ENCODE data around the gene CDKN1A. TPM values are rescaled to one million over a fixed set of nuclear protein-coding genes. Genes with fewer than 3 reads are reported as not detected.

The CDKN1A gene
- total RNA-seq, 6 donors from 2014 or later = 61.8 to 186 (median 127) TPM

DNA sequence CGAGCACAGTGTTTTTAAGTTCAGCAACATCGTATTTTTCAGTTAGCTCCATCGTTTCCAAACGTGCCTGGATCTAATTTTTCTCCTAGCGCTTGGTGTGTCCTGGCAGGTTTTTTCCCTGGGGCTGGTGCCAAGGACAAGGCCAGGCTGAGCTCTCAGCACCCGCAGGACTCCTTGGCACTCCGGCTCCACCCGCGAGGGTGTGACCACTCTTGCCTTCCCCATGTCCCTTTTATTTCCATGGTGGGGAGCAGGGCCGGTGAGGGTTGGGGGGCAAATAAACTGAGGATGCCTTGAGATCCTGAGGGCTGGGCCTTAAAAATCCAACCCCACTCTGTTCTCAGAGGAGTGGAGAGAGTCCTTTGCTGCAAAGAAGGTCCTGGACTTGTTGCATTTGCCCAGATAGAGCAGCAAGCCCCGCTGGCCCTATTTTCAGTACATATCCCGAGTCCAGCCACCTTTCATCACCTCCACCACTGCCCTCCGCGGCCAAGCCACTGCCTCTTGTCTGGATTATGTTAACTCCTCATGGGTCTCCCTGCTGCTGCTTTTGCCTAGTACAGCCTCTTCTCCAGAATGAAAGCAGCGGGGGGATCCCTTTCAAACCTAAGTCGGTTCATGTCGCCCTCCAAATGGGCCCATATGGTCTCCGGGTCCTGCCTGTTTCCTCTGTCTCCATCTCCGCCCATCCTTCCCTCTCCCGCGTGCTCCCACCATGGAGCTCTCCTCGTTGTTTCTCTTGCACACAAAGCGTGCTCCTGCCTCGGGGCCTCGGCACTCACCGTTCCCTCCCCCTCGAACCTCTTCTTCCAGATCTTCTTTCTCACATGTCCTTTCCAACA, 14.6 kb downstream of the CDKN1A start:
- ATAC-seq (ENCODE audit: low FRiP score in 2 of 2) = no peak
- no peaks in the 10 kb centered on the region for H3K36me3 ChIP-seq
- TF ChIP-seq EP300 (IDR thresholded peaks at IDR 0.05) (no peak), POLR2A (IDR thresholded peaks at IDR 0.05) (no peak), CTCF (IDR thresholded peaks at IDR 0.05) (no peak), POLR2AphosphoS5 (IDR thresholded peaks at IDR 0.05) (no peak)
- H3K4me1 ChIP-seq = peaks cover 6 to 17% (median 11%) of the 10 kb centered on the region in 4 donors
- DNase-seq = peak in 1 of 2 donors; percentile 71
- no peaks in the 10 kb centered on the region for H3K27me3 ChIP-seq
- 66 to 77% methylated on average over 27 of the region's 27 CpGs for WGBS, 2 donors
- no peak overlapping the region for H3K27ac ChIP-seq
- no peak overlapping the region for H3K4me3 ChIP-seq
- H3K9me3 ChIP-seq = no peaks in the 10 kb centered on the region

- DNase-seq = no peak
- Histone ChIP-seq H3K9me3 (no peaks in the 10 kb centered on the region), H3K27ac (no peak overlapping the region), H3K27me3 (no peaks in the 10 kb centered on the region), H3K4me3 (no peak overlapping the region), H3K4me1 (peaks cover 6 to 18% (median 11%) of the 10 kb centered on the region in 4 donors), H3K36me3 (no peaks in the 10 kb centered on the region)
- TF ChIP-seq CTCF (IDR thresholded peaks at IDR 0.05) = no peak
- no peak for TF ChIP-seq POLR2A (IDR thresholded peaks at IDR 0.05)
- TF ChIP-seq POLR2AphosphoS5 (IDR thresholded peaks at IDR 0.05) = no peak
- TF ChIP-seq EP300 (IDR thresholded peaks at IDR 0.05) = no peak
- WGBS, 2 donors = 90 to 94% methylated on average over 6 of the region's 6 CpGs
- ATAC-seq (ENCODE audit: low FRiP score in 2 of 2) = no peak
These were observed 16.1 kb downstream of the CDKN1A start for GRCh38 chr6:36694616-36695015.

DNA sequence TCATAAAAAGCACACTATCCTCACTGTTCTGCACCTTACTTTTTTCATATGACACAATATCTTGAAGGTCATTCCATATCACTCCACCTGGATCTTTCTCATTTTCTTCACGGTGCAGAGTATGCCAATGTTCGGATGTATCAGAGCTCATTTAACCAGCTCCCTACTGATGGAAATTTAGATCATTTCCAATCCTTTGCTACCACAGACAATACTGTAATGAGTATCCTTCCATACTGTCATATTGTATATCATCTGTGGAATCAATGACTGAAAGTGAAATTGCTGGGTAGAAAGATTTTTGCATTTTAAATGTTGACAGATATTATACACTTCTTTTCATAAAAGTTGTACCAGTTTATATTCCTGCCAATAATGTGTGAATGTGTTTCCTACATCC, 16.9 kb downstream of the CDKN1A start:
- Histone ChIP-seq H3K4me3 (no peak overlapping the region), H3K27me3 (no peaks in the 10 kb centered on the region), H3K36me3 (no peaks in the 10 kb centered on the region), H3K27ac (no peak overlapping the region), H3K9me3 (no peaks in the 10 kb centered on the region), H3K4me1 (peaks cover 6 to 18% (median 11%) of the 10 kb centered on the region in 4 donors)
- WGBS, 2 donors = 75 to 90% methylated on average over 2 of the region's 2 CpGs
- DNase-seq (no peak), ATAC-seq (ENCODE audit: low FRiP score in 2 of 2) (no peak)
- no peak for TF ChIP-seq POLR2A (IDR thresholded peaks at IDR 0.05)
- no peak for TF ChIP-seq EP300 (IDR thresholded peaks at IDR 0.05)
- no peak for TF ChIP-seq POLR2AphosphoS5 (IDR thresholded peaks at IDR 0.05)
- no peak for TF ChIP-seq CTCF (IDR thresholded peaks at IDR 0.05)

DNA sequence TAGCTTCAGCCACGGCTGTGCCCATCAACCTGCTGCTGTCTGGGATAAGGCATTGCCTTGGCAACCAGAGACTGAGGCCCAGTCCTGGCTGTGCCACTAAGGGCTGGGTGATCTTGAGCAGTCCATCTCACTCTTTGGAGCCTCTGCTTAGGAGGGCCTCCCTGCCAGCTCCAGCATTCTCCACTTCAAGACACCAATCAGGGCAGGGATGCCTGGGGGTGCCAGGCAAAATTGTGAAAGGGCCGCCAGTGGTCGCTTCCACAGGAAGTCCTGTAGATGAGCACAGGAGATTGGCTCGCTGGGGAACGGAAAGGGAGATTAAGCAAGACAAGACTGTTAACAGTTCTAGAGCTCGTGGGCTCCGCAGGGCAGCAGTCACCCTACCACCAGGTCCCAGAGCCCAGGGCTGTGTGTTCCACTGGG, 19.0 kb downstream of the CDKN1A start, which contains the start of gene RAB44:
Gene RAB44, plus strand, starts transcription at position 346 of the 423 bp plus-strand sequence. CDS start 6,410 bp downstream, outside the sequence.
- no peaks in the 10 kb centered on the region for H3K36me3 ChIP-seq
- no peaks in the 10 kb centered on the region for H3K9me3 ChIP-seq
- H3K27me3 ChIP-seq = no peaks in the 10 kb centered on the region
- 45 to 52% methylated on average over 4 to 7 of the region's 7 CpGs for WGBS, 2 donors
- TF ChIP-seq CTCF (IDR thresholded peaks at IDR 0.05) (no peak), EP300 (IDR thresholded peaks at IDR 0.05) (no peak), POLR2A (IDR thresholded peaks at IDR 0.05) (no peak), POLR2AphosphoS5 (IDR thresholded peaks at IDR 0.05) (no peak)
- peak within 1 kb of the TSS in 1 of 4 donors; percentile 31 for H3K27ac ChIP-seq
- ATAC-seq (ENCODE audit: low FRiP score in 2 of 2) (peak; percentile 29 to 58), DNase-seq (peak in 1 of 2 donors; percentile 39)
- peaks cover 4 to 21% (median 10%) of the 10 kb centered on the region in 4 donors for H3K4me1 ChIP-seq
- H3K4me3 ChIP-seq = no peak within 1 kb of the TSS
